Measurements from ENCODE around the gene MAP7. TPM values are rescaled to one million over a fixed set of nuclear protein-coding genes. Genes with fewer than 3 reads are reported as not detected.

MAP7 gene
- total and polyA plus RNA-seq, 9 of the 15 experiments (the other 6 are each of a cell fraction or from before 2014, with no cell fraction given) = 0.76 to 7.7 (median 3.9) TPM

DNA sequence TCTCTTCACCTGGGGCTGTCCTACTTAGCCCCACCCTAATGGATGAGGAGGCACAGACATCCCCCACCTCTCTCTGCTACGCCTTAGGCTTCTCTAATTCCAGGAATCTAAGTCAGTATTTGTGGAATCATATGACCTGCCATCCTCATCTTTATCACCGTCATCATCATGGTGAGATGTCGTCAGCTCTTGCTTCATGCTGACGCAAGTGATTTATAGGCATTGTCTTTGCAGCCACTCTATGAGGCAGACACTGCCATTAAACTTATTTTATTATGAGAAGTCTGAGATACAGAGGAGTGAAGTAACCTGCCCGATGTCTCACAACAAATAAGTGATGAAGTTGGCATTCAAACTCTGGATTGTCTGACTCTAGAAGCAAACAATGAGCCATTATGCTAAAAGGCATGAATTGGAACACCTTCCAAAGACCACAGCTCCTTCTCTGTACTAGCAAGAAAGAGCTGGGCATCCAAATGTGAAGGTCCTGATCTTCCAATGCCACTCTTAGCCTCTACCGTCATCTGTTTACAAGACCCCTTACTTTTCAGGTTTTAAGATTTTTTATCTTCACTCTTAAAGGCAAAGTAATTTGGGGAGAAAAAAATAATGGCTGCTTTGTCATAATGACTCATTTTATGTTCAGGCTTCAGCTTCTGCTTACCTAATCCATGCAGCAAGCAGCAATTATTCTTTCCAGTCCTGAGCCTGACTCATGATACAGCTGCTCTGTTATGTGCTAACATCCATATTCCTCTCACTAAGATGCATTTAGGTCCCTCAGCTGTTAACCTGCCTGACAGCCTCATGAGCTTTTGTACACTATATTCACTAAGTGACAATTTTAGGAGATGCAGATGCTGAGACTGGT lies 146.9 kb downstream of the MAP7 start (continued):
- TF ChIP-seq CBFA2T3 (IDR thresholded peaks at IDR 0.05) (peak; percentile 64), ZNF282 (CRISPR knock-in tag; IDR thresholded peaks at IDR 0.05) (no peak), OTX1 (CRISPR knock-in tag; IDR thresholded peaks at IDR 0.05) (peak; percentile 74; the same call in 1 of the 2 replicates), SIX5 (IDR thresholded peaks at IDR 0.05; ENCODE audit: borderline replicate concordance in 1 of 2, insufficient read depth in 1 of 2, low read depth in 1 of 2, low read length in 2 of 2) (no peak), GTF2E2 (tag; IDR thresholded peaks at IDR 0.05) (no peak; the same call in 1 of the 2 replicates), KLF13 (tag; IDR thresholded peaks at IDR 0.05; ENCODE audit: borderline replicate concordance, low read depth) (no peak), ADNP (tag; IDR thresholded peaks at IDR 0.05) (no peak), SREBF2 (CRISPR knock-in tag; IDR thresholded peaks at IDR 0.05) (no peak), BRCA1 (IDR thresholded peaks at IDR 0.05) (no peak), BRCA1 (CRISPR knock-in tag; IDR thresholded peaks at IDR 0.05) (no peak), HDAC2 (IDR thresholded peaks at IDR 0.05) (peak; percentile 81; the same call in 1 of the 2 replicates), KHSRP (IDR thresholded peaks at IDR 0.05) (peak; percentile 52; the same call in 1 of the 2 replicates), TRIM28 (IDR thresholded peaks at IDR 0.05) (no peak), TAF15 (IDR thresholded peaks at IDR 0.05; ENCODE audit: low read depth, low read length) (no peak), FOXK1 (CRISPR knock-in tag; IDR thresholded peaks at IDR 0.05; ENCODE audit: borderline replicate concordance) (no peak)
- TF ChIP-seq, protein P1, sequence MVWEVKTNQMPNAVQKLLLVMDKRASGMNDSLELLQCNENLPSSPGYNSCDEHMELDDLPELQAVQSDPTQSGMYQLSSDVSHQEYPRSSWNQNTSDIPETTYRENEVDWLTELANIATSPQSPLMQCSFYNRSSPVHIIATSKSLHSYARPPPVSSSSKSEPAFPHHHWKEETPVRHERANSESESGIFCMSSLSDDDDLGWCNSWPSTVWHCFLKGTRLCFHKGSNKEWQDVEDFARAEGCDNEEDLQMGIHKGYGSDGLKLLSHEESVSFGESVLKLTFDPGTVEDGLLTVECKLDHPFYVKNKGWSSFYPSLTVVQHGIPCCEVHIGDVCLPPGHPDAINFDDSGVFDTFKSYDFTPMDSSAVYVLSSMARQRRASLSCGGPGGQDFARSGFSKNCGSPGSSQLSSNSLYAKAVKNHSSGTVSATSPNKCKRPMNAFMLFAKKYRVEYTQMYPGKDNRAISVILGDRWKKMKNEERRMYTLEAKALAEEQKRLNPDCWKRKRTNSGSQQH (CRISPR knock-in tag; IDR thresholded peaks at IDR 0.05) = no peak
- TF ChIP-seq, protein P2, sequence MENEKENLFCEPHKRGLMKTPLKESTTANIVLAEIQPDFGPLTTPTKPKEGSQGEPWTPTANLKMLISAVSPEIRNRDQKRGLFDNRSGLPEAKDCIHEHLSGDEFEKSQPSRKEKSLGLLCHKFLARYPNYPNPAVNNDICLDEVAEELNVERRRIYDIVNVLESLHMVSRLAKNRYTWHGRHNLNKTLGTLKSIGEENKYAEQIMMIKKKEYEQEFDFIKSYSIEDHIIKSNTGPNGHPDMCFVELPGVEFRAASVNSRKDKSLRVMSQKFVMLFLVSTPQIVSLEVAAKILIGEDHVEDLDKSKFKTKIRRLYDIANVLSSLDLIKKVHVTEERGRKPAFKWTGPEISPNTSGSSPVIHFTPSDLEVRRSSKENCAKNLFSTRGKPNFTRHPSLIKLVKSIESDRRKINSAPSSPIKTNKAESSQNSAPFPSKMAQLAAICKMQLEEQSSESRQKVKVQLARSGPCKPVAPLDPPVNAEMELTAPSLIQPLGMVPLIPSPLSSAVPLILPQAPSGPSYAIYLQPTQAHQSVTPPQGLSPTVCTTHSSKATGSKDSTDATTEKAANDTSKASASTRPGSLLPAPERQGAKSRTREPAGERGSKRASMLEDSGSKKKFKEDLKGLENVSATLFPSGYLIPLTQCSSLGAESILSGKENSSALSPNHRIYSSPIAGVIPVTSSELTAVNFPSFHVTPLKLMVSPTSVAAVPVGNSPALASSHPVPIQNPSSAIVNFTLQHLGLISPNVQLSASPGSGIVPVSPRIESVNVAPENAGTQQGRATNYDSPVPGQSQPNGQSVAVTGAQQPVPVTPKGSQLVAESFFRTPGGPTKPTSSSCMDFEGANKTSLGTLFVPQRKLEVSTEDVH (IDR thresholded peaks at IDR 0.05; ENCODE audit: low read depth, partially characterized antibody) = peak; percentile 68
- TF ChIP-seq, protein P3, sequence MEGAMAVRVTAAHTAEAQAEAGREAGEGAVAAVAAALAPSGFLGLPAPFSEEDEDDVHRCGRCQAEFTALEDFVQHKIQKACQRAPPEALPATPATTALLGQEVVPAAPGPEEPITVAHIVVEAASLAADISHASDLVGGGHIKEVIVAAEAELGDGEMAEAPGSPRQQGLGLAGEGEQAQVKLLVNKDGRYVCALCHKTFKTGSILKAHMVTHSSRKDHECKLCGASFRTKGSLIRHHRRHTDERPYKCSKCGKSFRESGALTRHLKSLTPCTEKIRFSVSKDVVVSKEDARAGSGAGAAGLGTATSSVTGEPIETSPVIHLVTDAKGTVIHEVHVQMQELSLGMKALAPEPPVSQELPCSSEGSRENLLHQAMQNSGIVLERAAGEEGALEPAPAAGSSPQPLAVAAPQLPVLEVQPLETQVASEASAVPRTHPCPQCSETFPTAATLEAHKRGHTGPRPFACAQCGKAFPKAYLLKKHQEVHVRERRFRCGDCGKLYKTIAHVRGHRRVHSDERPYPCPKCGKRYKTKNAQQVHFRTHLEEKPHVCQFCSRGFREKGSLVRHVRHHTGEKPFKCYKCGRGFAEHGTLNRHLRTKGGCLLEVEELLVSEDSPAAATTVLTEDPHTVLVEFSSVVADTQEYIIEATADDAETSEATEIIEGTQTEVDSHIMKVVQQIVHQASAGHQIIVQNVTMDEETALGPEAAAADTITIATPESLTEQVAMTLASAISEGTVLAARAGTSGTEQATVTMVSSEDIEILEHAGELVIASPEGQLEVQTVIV (CRISPR knock-in tag; IDR thresholded peaks at IDR 0.05; ENCODE audit: borderline replicate concordance) = no peak
- TF ChIP-seq, protein P4, sequence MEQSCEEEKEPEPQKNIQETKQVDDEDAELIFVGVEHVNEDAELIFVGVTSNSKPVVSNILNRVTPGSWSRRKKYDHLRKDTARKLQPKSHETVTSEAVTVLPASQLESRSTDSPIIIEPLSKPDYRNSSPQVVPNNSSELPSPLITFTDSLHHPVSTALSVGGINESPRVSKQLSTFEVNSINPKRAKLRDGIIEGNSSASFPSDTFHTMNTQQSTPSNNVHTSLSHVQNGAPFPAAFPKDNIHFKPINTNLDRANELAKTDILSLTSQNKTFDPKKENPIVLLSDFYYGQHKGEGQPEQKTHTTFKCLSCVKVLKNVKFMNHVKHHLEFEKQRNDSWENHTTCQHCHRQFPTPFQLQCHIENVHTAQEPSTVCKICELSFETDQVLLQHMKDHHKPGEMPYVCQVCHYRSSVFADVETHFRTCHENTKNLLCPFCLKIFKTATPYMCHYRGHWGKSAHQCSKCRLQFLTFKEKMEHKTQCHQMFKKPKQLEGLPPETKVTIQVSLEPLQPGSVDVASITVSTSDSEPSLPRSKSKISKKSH (CRISPR knock-in tag; IDR thresholded peaks at IDR 0.05) = no peak
